ENCODE data around the gene SH3BGRL. TPM values are rescaled to one million over a fixed set of nuclear protein-coding genes. Genes with fewer than 3 reads are reported as not detected.

SH3BGRL gene
- polyA plus RNA-seq, 1 of the 3 experiments (the other 2 are of a cell fraction) = 43.6 TPM

DNA sequence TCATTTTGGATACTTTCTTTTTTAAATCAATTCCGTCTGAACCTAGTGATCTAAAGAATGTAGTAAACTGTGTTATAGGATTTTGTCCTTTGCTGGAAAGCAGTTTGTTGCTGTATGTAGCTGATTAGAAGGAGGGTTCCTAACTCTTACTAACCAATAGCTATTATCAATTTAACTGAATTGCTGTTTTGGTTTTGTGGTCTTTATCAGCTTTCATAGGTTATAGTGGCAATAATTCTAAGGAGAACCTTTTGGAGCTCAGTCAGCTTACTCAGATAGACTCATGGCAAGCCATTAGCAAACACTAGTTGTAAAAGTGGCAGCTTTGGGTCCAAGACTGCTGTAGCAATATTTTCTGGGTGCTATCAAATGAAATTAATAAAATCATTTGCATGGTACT lies 29.6 kb downstream of the SH3BGRL start:
- H3K9me3 ChIP-seq = no peaks in the 10 kb centered on the region
- no peak overlapping the region for H2AFZ ChIP-seq (ENCODE audit: low read depth)
- H3K36me3 ChIP-seq (replicated peaks in 1 of 2; ENCODE audit: control insufficient read depth in 1 of 2, insufficient read depth in 2 of 2, low read length in 1 of 2) = peaks cover 0 to 3% of the 10 kb centered on the region in 2 experiments
- H3K4me3 ChIP-seq (ENCODE audit: low read depth in 2 of 2, low read length in 1 of 2) = no peak overlapping the region
- H3K79me2 ChIP-seq (ENCODE audit: insufficient read depth) = no peaks in the 10 kb centered on the region
- no peak for DNase-seq
- no peaks in the 10 kb centered on the region for H3F3A ChIP-seq (replicated peaks; ENCODE audit: insufficient read depth)
- H3K9ac ChIP-seq = no peak overlapping the region
- WGBS (ENCODE audit: low lambda C conversion rate) = 59% methylated on average over 1 of the region's 1 CpG
- no peaks in the 10 kb centered on the region for H3K27me3 ChIP-seq (ENCODE audit: insufficient read depth)
- POLR2A ChIA-PET = no interaction called here
- no peaks in the 10 kb centered on the region for H3K4me1 ChIP-seq (ENCODE audit: control insufficient read depth in 1 of 2, insufficient read depth in 2 of 2, low read depth in 1 of 2, low read length in 1 of 2)
- no peak overlapping the region for H3K27ac ChIP-seq (ENCODE audit: low read depth in 2 of 2, low read length in 1 of 2)
- no peaks in the 10 kb centered on the region for H4K20me1 ChIP-seq (ENCODE audit: insufficient read depth)
- CTCF ChIA-PET = no interaction called here
- TF ChIP-seq RXRA (IDR thresholded peaks at IDR 0.05; ENCODE audit: borderline replicate concordance, low read depth) (no peak), RFX5 (IDR thresholded peaks at IDR 0.05; ENCODE audit: low read length) (no peak), TAF1 (IDR thresholded peaks at IDR 0.05; ENCODE audit: borderline replicate concordance, low read depth, low read length) (no peak), RCOR1 (IDR thresholded peaks at IDR 0.05; ENCODE audit: low read length) (no peak), EP300 (IDR thresholded peaks at IDR 0.05; ENCODE audit: borderline replicate concordance in 1 of 2, low read depth in 1 of 2, low read length in 1 of 2) (no peak), SMC3 (IDR thresholded peaks at IDR 0.05; ENCODE audit: low read depth, low read length) (no peak), NFIC (IDR thresholded peaks at IDR 0.05; ENCODE audit: borderline replicate concordance) (no peak), TEAD4 (IDR thresholded peaks at IDR 0.05; ENCODE audit: borderline replicate concordance, insufficient read depth) (no peak), JUND (IDR thresholded peaks at IDR 0.05) (no peak), MEF2A (IDR thresholded peaks at IDR 0.05; ENCODE audit: borderline replicate concordance, low read depth) (no peak), PBX3 (IDR thresholded peaks at IDR 0.05) (no peak), FOXJ3 (CRISPR knock-in tag; IDR thresholded peaks at IDR 0.05) (no peak), IRF3 (IDR thresholded peaks at IDR 0.05; ENCODE audit: low read depth, low read length) (no peak), FOSL2 (IDR thresholded peaks at IDR 0.05; ENCODE audit: borderline replicate concordance, low read depth) (no peak), USF1 (IDR thresholded peaks at IDR 0.05; ENCODE audit: borderline replicate concordance, low read depth) (no peak), FOXM1 (IDR thresholded peaks at IDR 0.05; ENCODE audit: low read depth) (no peak), SIN3A (IDR thresholded peaks at IDR 0.05; ENCODE audit: borderline replicate concordance, low read depth, low read length) (no peak), EZH2phosphoT487 (IDR thresholded peaks at IDR 0.05; ENCODE audit: borderline replicate concordance, low read depth) (no peak)
- TF ChIP-seq, protein P1, sequence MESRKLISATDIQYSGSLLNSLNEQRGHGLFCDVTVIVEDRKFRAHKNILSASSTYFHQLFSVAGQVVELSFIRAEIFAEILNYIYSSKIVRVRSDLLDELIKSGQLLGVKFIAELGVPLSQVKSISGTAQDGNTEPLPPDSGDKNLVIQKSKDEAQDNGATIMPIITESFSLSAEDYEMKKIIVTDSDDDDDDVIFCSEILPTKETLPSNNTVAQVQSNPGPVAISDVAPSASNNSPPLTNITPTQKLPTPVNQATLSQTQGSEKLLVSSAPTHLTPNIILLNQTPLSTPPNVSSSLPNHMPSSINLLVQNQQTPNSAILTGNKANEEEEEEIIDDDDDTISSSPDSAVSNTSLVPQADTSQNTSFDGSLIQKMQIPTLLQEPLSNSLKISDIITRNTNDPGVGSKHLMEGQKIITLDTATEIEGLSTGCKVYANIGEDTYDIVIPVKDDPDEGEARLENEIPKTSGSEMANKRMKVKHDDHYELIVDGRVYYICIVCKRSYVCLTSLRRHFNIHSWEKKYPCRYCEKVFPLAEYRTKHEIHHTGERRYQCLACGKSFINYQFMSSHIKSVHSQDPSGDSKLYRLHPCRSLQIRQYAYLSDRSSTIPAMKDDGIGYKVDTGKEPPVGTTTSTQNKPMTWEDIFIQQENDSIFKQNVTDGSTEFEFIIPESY (IDR thresholded peaks at IDR 0.05; ENCODE audit: borderline replicate concordance, low read depth) = no peak
- TF ChIP-seq, protein P2, sequence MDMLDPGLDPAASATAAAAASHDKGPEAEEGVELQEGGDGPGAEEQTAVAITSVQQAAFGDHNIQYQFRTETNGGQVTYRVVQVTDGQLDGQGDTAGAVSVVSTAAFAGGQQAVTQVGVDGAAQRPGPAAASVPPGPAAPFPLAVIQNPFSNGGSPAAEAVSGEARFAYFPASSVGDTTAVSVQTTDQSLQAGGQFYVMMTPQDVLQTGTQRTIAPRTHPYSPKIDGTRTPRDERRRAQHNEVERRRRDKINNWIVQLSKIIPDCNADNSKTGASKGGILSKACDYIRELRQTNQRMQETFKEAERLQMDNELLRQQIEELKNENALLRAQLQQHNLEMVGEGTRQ (IDR thresholded peaks at IDR 0.05; ENCODE audit: borderline replicate concordance, low read depth, low read length) = no peak
- no peak overlapping the region for H3K4me2 ChIP-seq
- H3K9me2 ChIP-seq = no peaks in the 10 kb centered on the region

All from SK-N-SH (cell line).